ENCODE results near the gene TCF15. TPM values are rescaled to one million over a fixed set of nuclear protein-coding genes. Genes with fewer than 3 reads are reported as not detected.

The TCF15 gene
- total and polyA plus RNA-seq, 2 of the 13 experiments (the other 11 are each of a cell fraction or from before 2014, with no cell fraction given) = not detected

DNA sequence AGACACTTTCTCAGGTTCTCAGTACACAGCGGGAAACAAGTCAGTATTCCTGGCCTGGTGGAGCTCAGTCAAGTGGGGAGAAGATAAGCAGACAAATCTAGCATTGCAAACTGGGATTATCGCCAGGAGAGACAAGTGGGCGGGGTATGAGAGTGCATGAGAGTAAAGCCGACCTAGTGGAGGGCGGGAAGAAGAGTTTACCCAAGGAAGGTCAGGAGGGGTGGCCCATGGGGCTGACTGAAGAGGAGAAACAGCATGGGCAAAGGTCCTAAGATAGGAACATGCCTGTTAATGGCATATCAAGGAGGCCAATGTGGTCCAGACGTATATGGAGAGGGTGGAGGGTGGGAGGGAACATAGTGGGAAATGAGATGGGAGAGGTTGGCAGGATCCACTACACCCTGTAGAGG is 54.1 kb downstream of the TCF15 start (continued):
- TF ChIP-seq, protein P1, sequence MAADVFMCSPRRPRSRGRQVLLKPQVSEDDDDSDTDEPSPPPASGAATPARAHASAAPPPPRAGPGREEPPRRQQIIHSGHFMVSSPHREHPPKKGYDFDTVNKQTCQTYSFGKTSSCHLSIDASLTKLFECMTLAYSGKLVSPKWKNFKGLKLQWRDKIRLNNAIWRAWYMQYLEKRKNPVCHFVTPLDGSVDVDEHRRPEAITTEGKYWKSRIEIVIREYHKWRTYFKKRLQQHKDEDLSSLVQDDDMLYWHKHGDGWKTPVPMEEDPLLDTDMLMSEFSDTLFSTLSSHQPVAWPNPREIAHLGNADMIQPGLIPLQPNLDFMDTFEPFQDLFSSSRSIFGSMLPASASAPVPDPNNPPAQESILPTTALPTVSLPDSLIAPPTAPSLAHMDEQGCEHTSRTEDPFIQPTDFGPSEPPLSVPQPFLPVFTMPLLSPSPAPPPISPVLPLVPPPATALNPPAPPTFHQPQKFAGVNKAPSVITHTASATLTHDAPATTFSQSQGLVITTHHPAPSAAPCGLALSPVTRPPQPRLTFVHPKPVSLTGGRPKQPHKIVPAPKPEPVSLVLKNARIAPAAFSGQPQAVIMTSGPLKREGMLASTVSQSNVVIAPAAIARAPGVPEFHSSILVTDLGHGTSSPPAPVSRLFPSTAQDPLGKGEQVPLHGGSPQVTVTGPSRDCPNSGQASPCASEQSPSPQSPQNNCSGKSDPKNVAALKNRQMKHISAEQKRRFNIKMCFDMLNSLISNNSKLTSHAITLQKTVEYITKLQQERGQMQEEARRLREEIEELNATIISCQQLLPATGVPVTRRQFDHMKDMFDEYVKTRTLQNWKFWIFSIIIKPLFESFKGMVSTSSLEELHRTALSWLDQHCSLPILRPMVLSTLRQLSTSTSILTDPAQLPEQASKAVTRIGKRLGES (CRISPR knock-in tag; IDR thresholded peaks at IDR 0.05; ENCODE audit: borderline replicate concordance) = no peak
- no peak for TF ChIP-seq U2AF2 (IDR thresholded peaks at IDR 0.05; ENCODE audit: low read depth, low read length)
- 0 out of 2 replicates have a peak, but pooled peaks have one; percentile 46 for TF ChIP-seq ZNF616 (CRISPR knock-in tag; IDR thresholded peaks at IDR 0.05; ENCODE audit: low read depth)
- no peak for TF ChIP-seq CEBPB (IDR thresholded peaks at IDR 0.05; ENCODE audit: borderline replicate concordance, low read depth, low read length)
- TF ChIP-seq KLF15 (CRISPR knock-in tag; IDR thresholded peaks at IDR 0.05; ENCODE audit: borderline replicate concordance) = no peak
- no peak for TF ChIP-seq ZNF780A (CRISPR knock-in tag; IDR thresholded peaks at IDR 0.05)
- no peak for TF ChIP-seq SIN3B (IDR thresholded peaks at IDR 0.05; ENCODE audit: low read length)
- TF ChIP-seq, protein P2, sequence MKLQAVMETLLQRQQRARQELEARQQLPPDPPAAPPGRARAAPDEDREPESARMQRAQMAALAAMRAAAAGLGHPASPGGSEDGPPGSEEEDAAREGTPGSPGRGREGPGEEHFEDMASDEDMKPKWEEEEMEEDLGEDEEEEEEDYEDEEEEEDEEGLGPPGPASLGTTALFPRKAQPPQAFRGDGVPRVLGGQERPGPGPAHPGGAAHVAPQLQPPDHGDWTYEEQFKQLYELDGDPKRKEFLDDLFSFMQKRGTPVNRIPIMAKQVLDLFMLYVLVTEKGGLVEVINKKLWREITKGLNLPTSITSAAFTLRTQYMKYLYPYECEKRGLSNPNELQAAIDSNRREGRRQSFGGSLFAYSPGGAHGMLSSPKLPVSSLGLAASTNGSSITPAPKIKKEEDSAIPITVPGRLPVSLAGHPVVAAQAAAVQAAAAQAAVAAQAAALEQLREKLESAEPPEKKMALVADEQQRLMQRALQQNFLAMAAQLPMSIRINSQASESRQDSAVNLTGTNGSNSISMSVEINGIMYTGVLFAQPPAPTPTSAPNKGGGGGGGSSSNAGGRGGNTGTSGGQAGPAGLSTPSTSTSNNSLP (IDR thresholded peaks at IDR 0.05; ENCODE audit: low read depth, low read length) = no peak
- TF ChIP-seq ZFX (CRISPR knock-in tag; IDR thresholded peaks at IDR 0.05; ENCODE audit: low read depth) = no peak
- no peak for TF ChIP-seq ZNF570 (CRISPR knock-in tag; IDR thresholded peaks at IDR 0.05; ENCODE audit: borderline replicate concordance)
- TF ChIP-seq, protein P3, sequence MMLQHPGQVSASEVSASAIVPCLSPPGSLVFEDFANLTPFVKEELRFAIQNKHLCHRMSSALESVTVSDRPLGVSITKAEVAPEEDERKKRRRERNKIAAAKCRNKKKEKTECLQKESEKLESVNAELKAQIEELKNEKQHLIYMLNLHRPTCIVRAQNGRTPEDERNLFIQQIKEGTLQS (CRISPR knock-in tag; IDR thresholded peaks at IDR 0.05) = no peak
- no peak for TF ChIP-seq SIN3A (IDR thresholded peaks at IDR 0.05; ENCODE audit: borderline replicate concordance, low read depth, low read length)
- no peak for TF ChIP-seq ZNF660 (CRISPR knock-in tag; IDR thresholded peaks at IDR 0.05; ENCODE audit: borderline replicate concordance, low read depth)
- no peak for TF ChIP-seq KDM3A (CRISPR knock-in tag; IDR thresholded peaks at IDR 0.05; ENCODE audit: low read depth)
- no peak for TF ChIP-seq ZNF549 (CRISPR knock-in tag; IDR thresholded peaks at IDR 0.05)
- no peak for TF ChIP-seq ZNF790 (CRISPR knock-in tag; IDR thresholded peaks at IDR 0.05; ENCODE audit: borderline replicate concordance)
- TF ChIP-seq, protein P4, sequence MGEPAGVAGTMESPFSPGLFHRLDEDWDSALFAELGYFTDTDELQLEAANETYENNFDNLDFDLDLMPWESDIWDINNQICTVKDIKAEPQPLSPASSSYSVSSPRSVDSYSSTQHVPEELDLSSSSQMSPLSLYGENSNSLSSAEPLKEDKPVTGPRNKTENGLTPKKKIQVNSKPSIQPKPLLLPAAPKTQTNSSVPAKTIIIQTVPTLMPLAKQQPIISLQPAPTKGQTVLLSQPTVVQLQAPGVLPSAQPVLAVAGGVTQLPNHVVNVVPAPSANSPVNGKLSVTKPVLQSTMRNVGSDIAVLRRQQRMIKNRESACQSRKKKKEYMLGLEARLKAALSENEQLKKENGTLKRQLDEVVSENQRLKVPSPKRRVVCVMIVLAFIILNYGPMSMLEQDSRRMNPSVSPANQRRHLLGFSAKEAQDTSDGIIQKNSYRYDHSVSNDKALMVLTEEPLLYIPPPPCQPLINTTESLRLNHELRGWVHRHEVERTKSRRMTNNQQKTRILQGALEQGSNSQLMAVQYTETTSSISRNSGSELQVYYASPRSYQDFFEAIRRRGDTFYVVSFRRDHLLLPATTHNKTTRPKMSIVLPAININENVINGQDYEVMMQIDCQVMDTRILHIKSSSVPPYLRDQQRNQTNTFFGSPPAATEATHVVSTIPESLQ (CRISPR knock-in tag; conservative IDR thresholded peaks at IDR 0.05) = no peak
- peak; percentile 53; the same call in 1 of the 2 replicates for TF ChIP-seq RXRA (CRISPR knock-in tag; IDR thresholded peaks at IDR 0.05)
- TF ChIP-seq JUN (CRISPR knock-in tag; IDR thresholded peaks at IDR 0.05) = no peak
- TF ChIP-seq HDAC6 (IDR thresholded peaks at IDR 0.05; ENCODE audit: low read depth, low read length) = no peak
- peak; percentile 48; the same call in 1 of the 2 replicates for TF ChIP-seq HMG20A (CRISPR knock-in tag; IDR thresholded peaks at IDR 0.05; ENCODE audit: borderline replicate concordance)
- TF ChIP-seq MIXL1 (CRISPR knock-in tag; IDR thresholded peaks at IDR 0.05) = no peak
- TF ChIP-seq, protein P5, sequence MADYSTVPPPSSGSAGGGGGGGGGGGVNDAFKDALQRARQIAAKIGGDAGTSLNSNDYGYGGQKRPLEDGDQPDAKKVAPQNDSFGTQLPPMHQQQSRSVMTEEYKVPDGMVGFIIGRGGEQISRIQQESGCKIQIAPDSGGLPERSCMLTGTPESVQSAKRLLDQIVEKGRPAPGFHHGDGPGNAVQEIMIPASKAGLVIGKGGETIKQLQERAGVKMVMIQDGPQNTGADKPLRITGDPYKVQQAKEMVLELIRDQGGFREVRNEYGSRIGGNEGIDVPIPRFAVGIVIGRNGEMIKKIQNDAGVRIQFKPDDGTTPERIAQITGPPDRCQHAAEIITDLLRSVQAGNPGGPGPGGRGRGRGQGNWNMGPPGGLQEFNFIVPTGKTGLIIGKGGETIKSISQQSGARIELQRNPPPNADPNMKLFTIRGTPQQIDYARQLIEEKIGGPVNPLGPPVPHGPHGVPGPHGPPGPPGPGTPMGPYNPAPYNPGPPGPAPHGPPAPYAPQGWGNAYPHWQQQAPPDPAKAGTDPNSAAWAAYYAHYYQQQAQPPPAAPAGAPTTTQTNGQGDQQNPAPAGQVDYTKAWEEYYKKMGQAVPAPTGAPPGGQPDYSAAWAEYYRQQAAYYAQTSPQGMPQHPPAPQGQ (CRISPR knock-in tag; IDR thresholded peaks at IDR 0.05; ENCODE audit: borderline replicate concordance) = no peak

All from HepG2 (cell line).